Measurements from ENCODE around the gene TMEM131.
"Not testable (repeated sequence)": the region's sequence is repeated elsewhere in the genome, so short reads cannot be mapped to it uniquely, and the experiment has no call there.

The TMEM131 gene

DNA sequence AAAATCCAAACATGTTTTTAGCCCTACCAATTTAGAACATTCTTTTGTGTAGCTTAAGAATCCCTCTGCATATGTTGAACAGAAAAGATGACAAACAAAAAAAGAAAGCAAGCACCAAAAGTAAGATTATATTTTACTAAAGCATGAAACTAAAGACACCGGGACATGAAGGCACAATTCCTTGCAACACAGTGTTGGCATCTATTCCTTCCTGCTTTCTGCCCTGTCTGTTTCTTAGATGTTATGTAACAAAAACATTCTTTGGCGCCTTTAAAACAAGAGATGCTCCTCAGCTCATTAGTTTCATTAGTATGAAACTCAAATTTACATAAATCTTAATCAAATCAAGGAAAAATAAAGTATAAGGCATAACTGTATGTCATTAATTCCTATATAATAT is 106.6 kb downstream of the TMEM131 start:
- intact Hi-C loops (cut with DNase I; ENCODE audit: low total_unique reads): no loop called here
- no peak for TF ChIP-seq CTCF (IDR thresholded peaks at IDR 0.05)
- Histone ChIP-seq H3K4me3 (no peak overlapping the region), H3K9me3 (peaks cover 0 to 18% (median 0%) of the 10 kb centered on the region in 3 donors), H3K4me1 (no peaks in the 10 kb centered on the region), H3K27ac (no peak overlapping the region), H3K27me3 (no peaks in the 10 kb centered on the region), H3K36me3 (peaks cover 18 to 28% (median 24%) of the 10 kb centered on the region in 3 donors)
- no peak for DNase-seq

GRCh38 chr2:97885841-97886240 is 109.9 kb downstream of the TMEM131 start:
- intact Hi-C loops (cut with DNase I; ENCODE audit: low total_unique reads): no loop called here
- H3K27ac ChIP-seq: no peak overlapping the region
- H3K27me3 ChIP-seq: no peaks in the 10 kb centered on the region
- peaks cover 18 to 28% (median 24%) of the 10 kb centered on the region in 3 donors for H3K36me3 ChIP-seq
- no peaks in the 10 kb centered on the region for H3K4me1 ChIP-seq
- no peak overlapping the region for H3K4me3 ChIP-seq
- peaks cover 0 to 18% (median 0%) of the 10 kb centered on the region in 3 donors for H3K9me3 ChIP-seq
- no peak for DNase-seq
- no peak for TF ChIP-seq CTCF (IDR thresholded peaks at IDR 0.05)

- H3K9me3 ChIP-seq: peaks cover 0 to under 1% (median 0%) of the 10 kb centered on the region in 3 donors
- H3K27ac ChIP-seq: no peak overlapping the region
- no peaks in the 10 kb centered on the region for H3K4me1 ChIP-seq
- intact Hi-C loops (cut with DNase I; ENCODE audit: low total_unique reads): no loop called here
- TF ChIP-seq CTCF (IDR thresholded peaks at IDR 0.05): no peak
- H3K4me3 ChIP-seq: no peak overlapping the region
- peaks cover 0 to 1% (median 0%) of the 10 kb centered on the region in 3 donors for H3K36me3 ChIP-seq
- H3K27me3 ChIP-seq: no peaks in the 10 kb centered on the region
- DNase-seq: no peak
Observed at GRCh38 chr2:97880334-97880733, 115.4 kb downstream of the TMEM131 start.

- no peaks in the 10 kb centered on the region for H3K27me3 ChIP-seq
- H3K27ac ChIP-seq: no peak overlapping the region
- intact Hi-C loops (cut with DNase I; ENCODE audit: low total_unique reads): no loop called here
- H3K36me3 ChIP-seq: no peaks in the 10 kb centered on the region
- DNase-seq: no peak
- TF ChIP-seq CTCF (IDR thresholded peaks at IDR 0.05): no peak
- no peaks in the 10 kb centered on the region for H3K9me3 ChIP-seq
- H3K4me1 ChIP-seq: no peaks in the 10 kb centered on the region
- H3K4me3 ChIP-seq: no peak overlapping the region
Observed at GRCh38 chr2:97878865-97879264, 116.9 kb downstream of the TMEM131 start.

GRCh38 chr2:97878317-97878716 is 117.4 kb downstream of the TMEM131 start:
- H3K36me3 ChIP-seq; H3K27ac ChIP-seq; intact Hi-C loops (cut with DNase I; ENCODE audit: low total_unique reads); H3K4me1 ChIP-seq; H3K27me3 ChIP-seq; H3K4me3 ChIP-seq; H3K9me3 ChIP-seq; DNase-seq: not testable (repeated sequence)

GRCh38 chr2:97871096-97871780 is 124.5 kb downstream of the TMEM131 start:
- Histone ChIP-seq H3K27me3 (no peaks in the 10 kb centered on the region), H3K4me1 (peaks cover 0 to 38% (median 25%) of the 10 kb centered on the region in 4 donors), H3K36me3 (no peaks in the 10 kb centered on the region), H3K9me3 (no peaks in the 10 kb centered on the region), H3K4me3 (no peak overlapping the region), H3K27ac (peak overlapping the region in 1 of 2 donors; percentile 52)
- no peak for DNase-seq
- no peak for TF ChIP-seq CTCF (IDR thresholded peaks at IDR 0.05)
- intact Hi-C loops (cut with DNase I; ENCODE audit: low total_unique reads): no loop called here

Measured in tibial artery (tissue), 4 donors.